Measurements from ENCODE around the gene SUMO1.
"Not testable (repeated sequence)": the region's sequence is repeated elsewhere in the genome, so short reads cannot be mapped to it uniquely, and the experiment has no call there.

Gene SUMO1

GRCh38 chr2:202238234-202239197 lies at the start of gene SUMO1:
Gene SUMO1, minus strand, starts transcription at chr2:202238597. Its CDS starts 146 bp downstream, at chr2:202238451.
- peak; percentile 85 for DNase-seq (ENCODE audit: low read depth)

- DNase-seq (ENCODE audit: low read depth) = no peak
Observed at GRCh38 chr2:202286595-202286994, 48.2 kb upstream of the SUMO1 start.

- no peak for DNase-seq (ENCODE audit: low read depth)
Observed at GRCh38 chr2:202278944-202279343, 40.5 kb upstream of the SUMO1 start.

GRCh38 chr2:202278036-202278760 lies 39.8 kb upstream of the SUMO1 start:
- DNase-seq (ENCODE audit: low read depth) = no peak

- DNase-seq (ENCODE audit: low read depth) = not testable (repeated sequence)
Observed at GRCh38 chr2:202276078-202276720, 37.8 kb upstream of the SUMO1 start.

- no peak for DNase-seq (ENCODE audit: low read depth)
Observed at GRCh38 chr2:202270487-202270886, 32.1 kb upstream of the SUMO1 start.

GRCh38 chr2:202269585-202269984 lies 31.2 kb upstream of the SUMO1 start:
- DNase-seq (ENCODE audit: low read depth) = no peak

GRCh38 chr2:202267495-202267894 lies 29.1 kb upstream of the SUMO1 start:
- DNase-seq (ENCODE audit: low read depth) = no peak

GRCh38 chr2:202265467-202266277 lies 27.3 kb upstream of the SUMO1 start, which contains the start of gene NOP58:
Gene NOP58, plus strand, starts transcription at chr2:202265763. Its CDS starts 179 bp downstream, at chr2:202265942.
- peak; percentile 80 for DNase-seq (ENCODE audit: low read depth)

- no peak for DNase-seq (ENCODE audit: low read depth)
Observed at GRCh38 chr2:202261531-202261930, 23.1 kb upstream of the SUMO1 start.

- DNase-seq (ENCODE audit: low read depth) = no peak
Observed at GRCh38 chr2:202251494-202251893, 13.1 kb upstream of the SUMO1 start.

GRCh38 chr2:202249521-202250253 lies 11.3 kb upstream of the SUMO1 start:
- DNase-seq (ENCODE audit: low read depth) = no peak

GRCh38 chr2:202247710-202248109 lies 9.3 kb upstream of the SUMO1 start:
- not testable (repeated sequence) for DNase-seq (ENCODE audit: low read depth)

- DNase-seq (ENCODE audit: low read depth) = peak; percentile 1
Observed at GRCh38 chr2:202237787-202238233, 587 bp downstream of the SUMO1 start.

GRCh38 chr2:202221873-202222272 lies 16.5 kb downstream of the SUMO1 start:
- no peak for DNase-seq (ENCODE audit: low read depth)

GRCh38 chr2:202215179-202215578 lies 23.2 kb downstream of the SUMO1 start:
- DNase-seq (ENCODE audit: low read depth) = no peak

- DNase-seq (ENCODE audit: low read depth) = no peak
Observed at GRCh38 chr2:202208526-202208925, 29.9 kb downstream of the SUMO1 start.

GRCh38 chr2:202204855-202205254 lies 33.5 kb downstream of the SUMO1 start:
- DNase-seq (ENCODE audit: low read depth) = no peak

- DNase-seq (ENCODE audit: low read depth) = no peak
Observed at GRCh38 chr2:202203348-202203747, 35.0 kb downstream of the SUMO1 start.

Measured in stimulated activated CD8-positive, alpha-beta memory T cell treated with anti-CD3 and anti-CD28 coated beads, Interleukin-12 subunit alpha, Interleukin-12 subunit beta, amount 100 ng/mL, for 1 hour (primary cell).